C4-2B (cell line): ENCODE results near the gene ABHD12.
"Not testable (repeated sequence)": the region's sequence is repeated elsewhere in the genome, so short reads cannot be mapped to it uniquely, and the experiment has no call there.

Experiments
- H3K27ac ChIP-seq: fragments of 450-650 bp; 2 replicates; pipeline ENCODE4 v1.5.1; 2017
- ZFX ChIP-seq: fragments of 450-650 bp; IDR thresholded peaks from 2 replicates; pipeline ENCODE4 v1.6.1; 2017
- TF ChIP-seq, protein P1 (sequence below): fragments of 450-650 bp; conservative IDR thresholded peaks from 2 replicates; pipeline ENCODE4 v1.5.1; 2017; ENCODE audit warnings: mild to moderate bottlenecking

ABHD12 gene

DNA sequence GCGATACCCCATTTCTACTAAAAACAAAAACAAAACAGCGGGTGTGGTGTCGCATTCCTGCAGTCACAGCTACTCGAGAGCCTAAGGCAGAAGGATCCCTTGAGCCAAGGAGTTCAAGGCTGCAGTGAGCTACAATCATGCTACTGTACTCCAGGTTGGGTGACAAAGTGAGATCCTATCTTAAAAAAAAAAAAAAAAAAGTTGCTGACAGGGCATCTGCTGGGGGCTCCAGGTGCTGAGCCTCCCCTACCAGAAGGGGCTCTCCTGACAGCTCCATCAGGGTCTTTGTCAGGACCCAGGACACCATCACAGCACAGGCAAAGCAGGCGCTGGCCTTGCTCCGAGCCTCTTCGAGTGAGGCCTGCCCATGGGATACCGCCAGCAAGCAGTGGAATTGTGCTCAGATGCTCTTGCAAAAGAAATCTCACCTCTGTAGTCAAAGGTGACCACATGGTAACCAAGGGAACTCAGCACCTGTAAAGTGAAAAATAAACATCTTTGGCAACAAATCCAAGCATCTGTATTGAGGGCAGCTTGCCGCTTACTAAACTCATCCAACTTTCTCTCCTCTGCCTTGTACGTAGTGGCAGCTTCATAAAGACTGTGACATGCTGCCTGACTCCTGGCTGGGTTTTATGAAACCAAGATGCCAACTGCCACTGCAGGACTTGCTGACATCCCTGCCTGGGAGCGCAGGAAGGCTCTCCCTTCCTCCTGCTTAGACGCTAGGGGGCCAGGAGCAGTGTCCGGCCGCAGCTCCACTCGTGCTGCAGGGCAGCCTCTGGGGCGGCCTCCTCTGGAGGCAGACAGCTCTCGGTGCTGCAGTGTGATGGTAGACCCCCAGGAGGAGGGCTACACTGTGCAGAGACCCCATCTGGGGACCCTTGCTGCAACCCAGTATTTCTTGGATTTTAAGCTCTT lies 75.9 kb downstream of the ABHD12 start:
- no peak overlapping the region for H3K27ac ChIP-seq
- TF ChIP-seq, protein P1, sequence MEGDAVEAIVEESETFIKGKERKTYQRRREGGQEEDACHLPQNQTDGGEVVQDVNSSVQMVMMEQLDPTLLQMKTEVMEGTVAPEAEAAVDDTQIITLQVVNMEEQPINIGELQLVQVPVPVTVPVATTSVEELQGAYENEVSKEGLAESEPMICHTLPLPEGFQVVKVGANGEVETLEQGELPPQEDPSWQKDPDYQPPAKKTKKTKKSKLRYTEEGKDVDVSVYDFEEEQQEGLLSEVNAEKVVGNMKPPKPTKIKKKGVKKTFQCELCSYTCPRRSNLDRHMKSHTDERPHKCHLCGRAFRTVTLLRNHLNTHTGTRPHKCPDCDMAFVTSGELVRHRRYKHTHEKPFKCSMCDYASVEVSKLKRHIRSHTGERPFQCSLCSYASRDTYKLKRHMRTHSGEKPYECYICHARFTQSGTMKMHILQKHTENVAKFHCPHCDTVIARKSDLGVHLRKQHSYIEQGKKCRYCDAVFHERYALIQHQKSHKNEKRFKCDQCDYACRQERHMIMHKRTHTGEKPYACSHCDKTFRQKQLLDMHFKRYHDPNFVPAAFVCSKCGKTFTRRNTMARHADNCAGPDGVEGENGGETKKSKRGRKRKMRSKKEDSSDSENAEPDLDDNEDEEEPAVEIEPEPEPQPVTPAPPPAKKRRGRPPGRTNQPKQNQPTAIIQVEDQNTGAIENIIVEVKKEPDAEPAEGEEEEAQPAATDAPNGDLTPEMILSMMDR = no peak
- TF ChIP-seq ZFX = no peak

DNA sequence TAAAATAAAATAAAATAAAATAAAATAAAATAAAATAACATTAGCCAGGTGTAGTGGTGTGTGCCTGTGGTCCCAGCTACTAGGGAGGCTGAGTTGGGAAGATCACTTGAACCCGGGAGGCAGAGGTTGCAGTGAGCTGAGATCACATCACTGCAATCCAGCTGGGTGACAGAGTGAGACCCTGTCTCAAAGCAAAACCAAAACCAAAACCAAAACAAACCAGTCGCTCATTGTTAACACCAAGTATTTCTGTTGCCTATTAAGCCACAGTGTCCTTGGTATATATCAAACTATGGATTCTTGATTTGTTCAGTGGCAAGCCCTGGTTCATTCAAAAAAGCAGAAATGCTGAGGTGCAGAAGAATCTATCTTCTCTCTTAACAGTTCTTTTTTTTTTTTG lies 77.0 kb downstream of the ABHD12 start:
- TF ChIP-seq ZFX = no peak
- TF ChIP-seq, protein P1 = no peak
- no peak overlapping the region for H3K27ac ChIP-seq

DNA sequence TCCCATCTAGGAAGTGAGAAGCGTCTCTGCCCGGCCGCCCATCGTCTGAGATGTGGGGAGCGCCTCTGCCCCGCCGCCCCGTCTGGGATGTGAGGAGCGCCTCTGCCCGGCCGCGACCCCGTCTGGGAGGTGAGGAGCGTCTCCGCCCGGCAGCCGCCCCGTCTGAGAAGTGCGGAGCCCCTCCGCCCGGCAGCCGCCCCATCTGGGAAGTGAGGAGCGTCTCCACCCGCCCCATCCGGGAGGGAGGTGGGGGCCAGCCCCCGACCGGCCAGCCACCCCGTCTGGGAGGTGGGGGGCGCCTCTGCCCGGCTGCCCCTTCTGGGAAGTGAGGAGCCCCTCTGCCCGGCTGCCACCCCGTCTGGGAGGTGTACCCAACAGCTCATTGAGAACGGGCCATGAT lies 77.9 kb downstream of the ABHD12 start:
- H3K27ac ChIP-seq = not testable (repeated sequence)

DNA sequence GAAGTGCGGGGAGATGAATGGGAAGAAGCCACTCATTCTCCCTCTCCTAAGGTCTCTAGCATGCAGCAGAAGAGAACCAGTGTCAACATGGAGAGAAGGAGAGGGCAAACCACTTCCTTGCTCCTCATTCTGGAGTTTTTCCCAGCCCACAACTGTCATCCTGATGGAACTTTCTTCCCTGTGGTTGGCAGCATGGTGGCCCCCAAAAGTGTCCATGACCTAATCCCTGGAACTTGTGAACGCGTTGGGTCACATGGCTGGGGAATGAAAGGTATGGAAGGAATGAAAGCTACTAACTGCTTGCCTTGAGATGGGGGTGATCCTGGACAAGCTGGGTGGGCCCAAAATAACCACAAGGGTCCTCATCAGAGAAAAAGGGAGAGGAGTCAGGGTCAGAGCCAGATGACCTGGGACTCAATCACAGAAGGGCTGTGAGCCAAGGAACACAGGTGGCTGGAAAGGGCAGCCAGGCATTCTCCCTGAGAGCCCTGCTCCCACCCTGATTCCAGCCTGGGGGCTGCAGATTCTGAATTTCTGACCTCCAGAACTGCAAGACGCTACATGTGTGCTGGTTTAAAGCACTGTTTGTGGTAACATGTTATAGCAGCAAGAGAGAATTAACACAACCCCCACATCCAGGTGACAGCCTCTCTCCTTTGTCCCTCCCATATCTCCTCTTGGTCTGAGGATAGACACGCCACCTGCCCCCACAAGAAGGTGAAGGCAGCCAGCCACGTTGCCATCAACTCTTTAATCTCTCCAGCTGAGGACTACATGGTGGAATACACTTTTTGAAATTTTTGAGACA lies 79.5 kb downstream of the ABHD12 start:
- peak overlapping the region; percentile 80 for H3K27ac ChIP-seq
- no peak for TF ChIP-seq ZFX
- TF ChIP-seq, protein P1 = no peak

DNA sequence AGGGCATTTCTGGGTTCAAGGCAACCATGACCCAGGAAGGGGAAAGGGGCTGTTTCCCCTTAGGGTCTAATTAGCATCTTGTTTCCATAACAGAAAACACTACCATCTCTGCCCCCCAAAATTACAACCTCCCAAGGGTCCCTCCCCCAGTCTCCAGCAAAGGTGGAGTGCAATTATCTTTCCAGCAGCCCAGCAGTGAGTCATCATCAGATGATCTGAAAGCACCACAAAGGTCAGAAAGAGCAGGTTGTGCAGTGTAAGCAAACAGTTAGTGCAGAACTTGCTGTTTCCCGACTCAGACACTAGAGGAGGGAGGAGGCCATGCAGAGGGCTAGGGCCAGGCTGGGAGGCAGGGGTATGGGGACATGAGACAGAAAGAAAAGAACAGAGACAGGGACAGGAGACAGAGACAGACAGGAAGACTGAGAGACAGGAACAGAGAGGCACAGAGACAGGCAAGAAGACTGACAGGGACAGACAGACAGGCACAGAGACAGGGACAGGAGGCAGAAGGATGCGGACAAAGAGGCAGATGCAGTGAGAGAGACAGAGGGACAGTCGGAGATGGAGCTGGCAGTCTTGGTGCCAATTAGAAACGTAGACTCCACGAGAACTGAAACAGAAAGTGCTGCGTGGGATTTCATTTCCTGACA lies 80.2 kb downstream of the ABHD12 start:
- peak overlapping the region; percentile 80 for H3K27ac ChIP-seq
- TF ChIP-seq ZFX = no peak
- TF ChIP-seq, protein P1 = peak; percentile 86

DNA sequence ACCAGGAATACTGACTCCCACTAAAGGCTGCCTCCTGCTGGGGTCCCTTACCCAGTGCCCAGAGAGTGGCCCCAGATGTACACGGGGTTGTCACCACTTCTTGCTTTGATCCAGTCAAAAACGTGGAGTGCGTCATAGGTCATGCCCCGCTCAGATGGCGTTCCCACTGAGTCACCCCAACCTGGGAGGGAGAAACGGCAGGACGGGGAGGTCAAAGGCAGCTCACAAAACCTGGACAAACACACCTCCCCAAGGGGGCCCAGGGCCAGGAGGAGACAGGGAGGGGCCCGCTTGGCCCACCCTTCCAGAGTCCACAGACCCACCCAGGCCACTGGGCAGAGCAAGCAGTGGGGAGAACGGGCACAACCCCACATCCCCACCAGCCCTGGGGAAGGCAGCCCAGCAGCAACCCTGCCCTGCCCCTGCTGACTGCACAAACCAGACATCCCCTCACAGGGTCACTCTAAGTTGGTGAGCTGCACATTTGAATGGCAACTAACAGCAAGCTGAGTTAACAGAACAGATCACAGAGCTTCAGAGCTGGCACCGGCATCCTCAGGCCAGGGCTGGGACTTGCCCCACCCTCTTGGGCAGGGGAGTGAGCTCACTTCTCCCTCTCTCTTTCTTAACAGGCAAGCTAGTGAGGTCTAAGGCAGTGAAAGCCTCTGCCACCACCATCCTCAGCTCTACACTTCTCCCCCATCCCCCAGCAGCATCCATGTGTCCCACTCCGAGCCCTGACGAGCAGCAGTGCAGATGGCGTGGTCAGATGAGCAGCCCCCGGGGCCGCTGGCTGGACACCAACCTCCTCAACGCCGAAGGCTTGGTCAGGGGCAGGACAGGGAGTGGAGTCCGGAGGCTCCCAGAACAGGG lies 81.0 kb downstream of the ABHD12 start:
- H3K27ac ChIP-seq = peak overlapping the region; percentile 80
- no peak for TF ChIP-seq ZFX
- TF ChIP-seq, protein P1 = no peak
